WTC11 (cell line): ENCODE data around the gene SELENOS. TPM values are rescaled to one million over a fixed set of nuclear protein-coding genes. Genes with fewer than 3 reads are reported as not detected.

ENCODE experiments used
- ATF1 ChIP-seq: sonication (generic); formaldehyde crosslinking; IDR thresholded peaks from 2 replicates; pipeline ENCODE4 v1.8.1; 2023; ENCODE audit warnings: mild to moderate bottlenecking, moderate library complexity, missing genetic modification reagents
- CBFB ChIP-seq: sonication (generic); formaldehyde crosslinking; IDR thresholded peaks from 2 replicates; pipeline ENCODE4 v1.8.1; 2022; ENCODE audit warnings: mild to moderate bottlenecking, low read depth, missing genetic modification reagents
- CREB1 ChIP-seq: sonication (generic); formaldehyde crosslinking; IDR thresholded peaks from 2 replicates; pipeline ENCODE4 v1.8.0; 2023; ENCODE audit warnings: mild to moderate bottlenecking, missing genetic modification reagents
- EMX1 ChIP-seq: fragments of 250-450 bp; sonication (Bioruptor Pico); IDR thresholded peaks from 2 replicates; pipeline ENCODE4 v1.8.0; 2021; ENCODE audit warnings: mild to moderate bottlenecking
- GABPB1 ChIP-seq: sonication (generic); formaldehyde crosslinking; IDR thresholded peaks from 2 replicates; pipeline ENCODE4 v1.8.1; 2023; ENCODE audit warnings: mild to moderate bottlenecking, missing genetic modification reagents
- GTF2I ChIP-seq: fragments of 250-450 bp; sonication (Bioruptor Pico); conservative IDR thresholded peaks from 2 replicates; pipeline ENCODE4 v1.4.0; 2021; ENCODE audit warnings: mild to moderate bottlenecking
- HMGA2 ChIP-seq: fragments of 250-450 bp; sonication (Bioruptor Pico); IDR thresholded peaks from 2 replicates; pipeline ENCODE4 v1.4.0; 2021; ENCODE audit warnings: mild to moderate bottlenecking, moderate library complexity
- NFYB ChIP-seq: sonication (generic); formaldehyde crosslinking; conservative IDR thresholded peaks from 2 replicates; pipeline ENCODE4 v1.8.0; 2022; ENCODE audit warnings: low read depth, missing genetic modification reagents
- NR1H2 ChIP-seq: sonication (generic); formaldehyde crosslinking; IDR thresholded peaks from 2 replicates; pipeline ENCODE4 v1.9.0; 2021; ENCODE audit warnings: mild to moderate bottlenecking, moderate library complexity, missing genetic modification reagents
- NR2C2 ChIP-seq: sonication (generic); formaldehyde crosslinking; IDR thresholded peaks from 2 replicates; pipeline ENCODE4 v1.8.0; 2022; ENCODE audit warnings: mild to moderate bottlenecking, missing genetic modification reagents
- SMAD3 ChIP-seq: sonication (generic); formaldehyde crosslinking; IDR thresholded peaks from 2 replicates; pipeline ENCODE4 v1.8.0; 2022; ENCODE audit warnings: missing genetic modification reagents, mild to moderate bottlenecking, borderline replicate concordance
- SMAD4 ChIP-seq: sonication (generic); formaldehyde crosslinking; IDR thresholded peaks from 2 replicates; pipeline ENCODE4 v1.8.0; 2022; ENCODE audit warnings: mild to moderate bottlenecking, missing genetic modification reagents
- ZNF121 ChIP-seq: sonication (generic); formaldehyde crosslinking; IDR thresholded peaks from 2 replicates; pipeline ENCODE4 v1.8.0; 2023; ENCODE audit warnings: missing genetic modification reagents
- ZNF219 ChIP-seq: sonication (generic); formaldehyde crosslinking; IDR thresholded peaks from 2 replicates; pipeline ENCODE4 v1.8.0; 2023; ENCODE audit warnings: missing genetic modification reagents, mild to moderate bottlenecking, borderline replicate concordance
- ZNF232 ChIP-seq: sonication (generic); formaldehyde crosslinking; IDR thresholded peaks from 2 replicates; pipeline ENCODE4 v1.8.0; 2022; ENCODE audit warnings: mild to moderate bottlenecking, missing genetic modification reagents
- ZNF416 ChIP-seq: fragments of 250-450 bp; sonication (Bioruptor Pico); IDR thresholded peaks from 2 replicates; pipeline ENCODE4 v1.9.0; 2021; ENCODE audit warnings: mild to moderate bottlenecking, inconsistent platforms
- ZNF423 ChIP-seq: fragments of 250-450 bp; sonication (Bioruptor Pico); IDR thresholded peaks from 2 replicates; pipeline ENCODE4 v2.1.2; 2022; ENCODE audit warnings: mild to moderate bottlenecking, moderate library complexity
- total RNA-seq: library from RNA; stranded (reverse); gene quantifications from 3 replicates; pipeline ENCODE4 v1.2.3, GENCODE V29; 2021
- TF ChIP-seq, protein P1 (sequence below): sonication (generic); formaldehyde crosslinking; IDR thresholded peaks from 2 replicates; pipeline ENCODE4 v1.8.1; 2022; ENCODE audit warnings: mild to moderate bottlenecking, missing genetic modification reagents, moderate library complexity, borderline replicate concordance
- TF ChIP-seq, protein P2 (sequence below): sonication (generic); formaldehyde crosslinking; IDR thresholded peaks from 2 replicates; pipeline ENCODE4 v1.8.0; 2023; ENCODE audit warnings: mild to moderate bottlenecking, missing genetic modification reagents
- TF ChIP-seq, protein P3 (sequence below): sonication (generic); formaldehyde crosslinking; IDR thresholded peaks from 2 replicates; pipeline ENCODE4 v1.8.1; 2022; ENCODE audit warnings: low read depth, mild to moderate bottlenecking, moderate library complexity, missing genetic modification reagents, borderline replicate concordance
- TF ChIP-seq, protein P4 (sequence below): fragments of 250-450 bp; sonication (Bioruptor Pico); IDR thresholded peaks from 2 replicates; pipeline ENCODE4 v2.1.2; 2022; ENCODE audit warnings: mild to moderate bottlenecking, moderate library complexity
- TF ChIP-seq, protein P5 (sequence below): sonication (generic); formaldehyde crosslinking; IDR thresholded peaks from 2 replicates; pipeline ENCODE4 v1.8.1; 2023; ENCODE audit warnings: mild to moderate bottlenecking, missing genetic modification reagents
- TF ChIP-seq, protein P6 (sequence below): sonication (generic); formaldehyde crosslinking; IDR thresholded peaks from 2 replicates; pipeline ENCODE4 v1.8.1; 2023; ENCODE audit warnings: mild to moderate bottlenecking, missing genetic modification reagents, moderate library complexity
- TF ChIP-seq, protein P7 (sequence below): sonication (generic); formaldehyde crosslinking; IDR thresholded peaks from 2 replicates; pipeline ENCODE4 v1.8.1; 2023; ENCODE audit warnings: mild to moderate bottlenecking, missing genetic modification reagents
- TF ChIP-seq, protein P8 (sequence below): sonication (generic); formaldehyde crosslinking; IDR thresholded peaks from 2 replicates; pipeline ENCODE4 v1.8.1; 2023; ENCODE audit warnings: mild to moderate bottlenecking, missing genetic modification reagents, moderate library complexity
- TF ChIP-seq, protein P9 (sequence below): sonication (generic); formaldehyde crosslinking; IDR thresholded peaks from 2 replicates; pipeline ENCODE4 v1.8.0; 2023; ENCODE audit warnings: missing genetic modification reagents

The SELENOS gene
- total RNA-seq, 1 experiment from 2014 or later, result 43.8 TPM

DNA sequence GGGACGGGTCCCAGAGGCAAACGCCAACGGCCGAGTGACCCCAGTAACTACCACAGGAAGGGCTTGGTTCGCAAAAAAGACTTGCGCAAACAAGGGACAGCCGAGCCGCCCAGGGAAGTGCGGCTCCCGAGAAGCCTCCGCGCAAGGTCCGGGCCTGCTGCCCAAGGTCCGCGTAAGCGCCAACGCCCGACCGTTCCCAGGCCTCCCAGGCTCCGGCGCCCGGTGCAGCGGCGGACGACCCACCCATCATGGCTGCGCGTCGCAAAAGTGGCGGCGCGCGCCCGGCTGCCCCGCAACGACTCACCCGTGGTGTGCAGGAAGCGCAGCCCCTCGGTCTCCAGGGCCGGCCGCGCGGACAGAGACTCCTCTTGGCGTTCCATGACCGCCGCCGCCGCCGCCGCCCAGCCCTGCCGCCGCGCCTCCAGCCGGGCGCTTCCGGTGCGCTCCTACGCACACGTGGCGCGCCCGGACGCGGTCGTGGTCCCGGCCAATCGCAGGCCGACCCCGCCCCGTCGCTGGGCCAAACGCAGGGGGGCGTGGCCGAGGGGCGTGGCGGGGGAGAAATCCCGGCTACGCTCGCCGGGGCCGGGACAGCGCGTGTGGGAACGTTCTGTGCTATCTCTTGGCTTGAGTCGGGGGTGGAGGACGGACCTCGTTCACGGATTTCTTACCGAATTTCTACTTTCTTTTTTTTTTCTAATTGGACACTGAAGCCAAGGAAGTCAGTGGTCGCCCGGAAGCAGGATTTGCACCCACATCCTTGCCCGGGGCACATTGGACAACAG is at the start of gene SELENOS (continued):
- TF ChIP-seq, protein P1, sequence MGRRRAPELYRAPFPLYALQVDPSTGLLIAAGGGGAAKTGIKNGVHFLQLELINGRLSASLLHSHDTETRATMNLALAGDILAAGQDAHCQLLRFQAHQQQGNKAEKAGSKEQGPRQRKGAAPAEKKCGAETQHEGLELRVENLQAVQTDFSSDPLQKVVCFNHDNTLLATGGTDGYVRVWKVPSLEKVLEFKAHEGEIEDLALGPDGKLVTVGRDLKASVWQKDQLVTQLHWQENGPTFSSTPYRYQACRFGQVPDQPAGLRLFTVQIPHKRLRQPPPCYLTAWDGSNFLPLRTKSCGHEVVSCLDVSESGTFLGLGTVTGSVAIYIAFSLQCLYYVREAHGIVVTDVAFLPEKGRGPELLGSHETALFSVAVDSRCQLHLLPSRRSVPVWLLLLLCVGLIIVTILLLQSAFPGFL (CRISPR knock-in tag), result no peak
- TF ChIP-seq, protein P2, sequence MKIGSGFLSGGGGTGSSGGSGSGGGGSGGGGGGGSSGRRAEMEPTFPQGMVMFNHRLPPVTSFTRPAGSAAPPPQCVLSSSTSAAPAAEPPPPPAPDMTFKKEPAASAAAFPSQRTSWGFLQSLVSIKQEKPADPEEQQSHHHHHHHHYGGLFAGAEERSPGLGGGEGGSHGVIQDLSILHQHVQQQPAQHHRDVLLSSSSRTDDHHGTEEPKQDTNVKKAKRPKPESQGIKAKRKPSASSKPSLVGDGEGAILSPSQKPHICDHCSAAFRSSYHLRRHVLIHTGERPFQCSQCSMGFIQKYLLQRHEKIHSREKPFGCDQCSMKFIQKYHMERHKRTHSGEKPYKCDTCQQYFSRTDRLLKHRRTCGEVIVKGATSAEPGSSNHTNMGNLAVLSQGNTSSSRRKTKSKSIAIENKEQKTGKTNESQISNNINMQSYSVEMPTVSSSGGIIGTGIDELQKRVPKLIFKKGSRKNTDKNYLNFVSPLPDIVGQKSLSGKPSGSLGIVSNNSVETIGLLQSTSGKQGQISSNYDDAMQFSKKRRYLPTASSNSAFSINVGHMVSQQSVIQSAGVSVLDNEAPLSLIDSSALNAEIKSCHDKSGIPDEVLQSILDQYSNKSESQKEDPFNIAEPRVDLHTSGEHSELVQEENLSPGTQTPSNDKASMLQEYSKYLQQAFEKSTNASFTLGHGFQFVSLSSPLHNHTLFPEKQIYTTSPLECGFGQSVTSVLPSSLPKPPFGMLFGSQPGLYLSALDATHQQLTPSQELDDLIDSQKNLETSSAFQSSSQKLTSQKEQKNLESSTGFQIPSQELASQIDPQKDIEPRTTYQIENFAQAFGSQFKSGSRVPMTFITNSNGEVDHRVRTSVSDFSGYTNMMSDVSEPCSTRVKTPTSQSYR, result no peak
- TF ChIP-seq, protein P3, sequence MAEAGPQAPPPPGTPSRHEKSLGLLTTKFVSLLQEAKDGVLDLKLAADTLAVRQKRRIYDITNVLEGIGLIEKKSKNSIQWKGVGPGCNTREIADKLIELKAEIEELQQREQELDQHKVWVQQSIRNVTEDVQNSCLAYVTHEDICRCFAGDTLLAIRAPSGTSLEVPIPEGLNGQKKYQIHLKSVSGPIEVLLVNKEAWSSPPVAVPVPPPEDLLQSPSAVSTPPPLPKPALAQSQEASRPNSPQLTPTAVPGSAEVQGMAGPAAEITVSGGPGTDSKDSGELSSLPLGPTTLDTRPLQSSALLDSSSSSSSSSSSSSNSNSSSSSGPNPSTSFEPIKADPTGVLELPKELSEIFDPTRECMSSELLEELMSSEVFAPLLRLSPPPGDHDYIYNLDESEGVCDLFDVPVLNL, result no peak
- no peak for TF ChIP-seq ZNF219
- TF ChIP-seq ZNF416 (CRISPR knock-in tag), result peak; percentile 15; the same call in 1 of the 2 replicates
- TF ChIP-seq GABPB1 (CRISPR knock-in tag), result no peak; the same call in 1 of the 2 replicates
- TF ChIP-seq, protein P4, sequence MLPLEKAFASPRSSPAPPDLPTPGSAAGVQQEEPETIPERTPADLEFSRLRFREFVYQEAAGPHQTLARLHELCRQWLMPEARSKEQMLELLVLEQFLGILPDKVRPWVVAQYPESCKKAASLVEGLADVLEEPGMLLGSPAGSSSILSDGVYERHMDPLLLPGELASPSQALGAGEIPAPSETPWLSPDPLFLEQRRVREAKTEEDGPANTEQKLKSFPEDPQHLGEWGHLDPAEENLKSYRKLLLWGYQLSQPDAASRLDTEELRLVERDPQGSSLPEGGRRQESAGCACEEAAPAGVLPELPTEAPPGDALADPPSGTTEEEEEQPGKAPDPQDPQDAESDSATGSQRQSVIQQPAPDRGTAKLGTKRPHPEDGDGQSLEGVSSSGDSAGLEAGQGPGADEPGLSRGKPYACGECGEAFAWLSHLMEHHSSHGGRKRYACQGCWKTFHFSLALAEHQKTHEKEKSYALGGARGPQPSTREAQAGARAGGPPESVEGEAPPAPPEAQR (CRISPR knock-in tag), result no peak
- TF ChIP-seq SMAD4 (CRISPR knock-in tag), result no peak
- no peak for TF ChIP-seq ZNF121 (CRISPR knock-in tag)
- TF ChIP-seq, protein P5, sequence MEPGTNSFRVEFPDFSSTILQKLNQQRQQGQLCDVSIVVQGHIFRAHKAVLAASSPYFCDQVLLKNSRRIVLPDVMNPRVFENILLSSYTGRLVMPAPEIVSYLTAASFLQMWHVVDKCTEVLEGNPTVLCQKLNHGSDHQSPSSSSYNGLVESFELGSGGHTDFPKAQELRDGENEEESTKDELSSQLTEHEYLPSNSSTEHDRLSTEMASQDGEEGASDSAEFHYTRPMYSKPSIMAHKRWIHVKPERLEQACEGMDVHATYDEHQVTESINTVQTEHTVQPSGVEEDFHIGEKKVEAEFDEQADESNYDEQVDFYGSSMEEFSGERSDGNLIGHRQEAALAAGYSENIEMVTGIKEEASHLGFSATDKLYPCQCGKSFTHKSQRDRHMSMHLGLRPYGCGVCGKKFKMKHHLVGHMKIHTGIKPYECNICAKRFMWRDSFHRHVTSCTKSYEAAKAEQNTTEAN (CRISPR knock-in tag), result no peak
- peak; percentile 74 for TF ChIP-seq NFYB (CRISPR knock-in tag)
- TF ChIP-seq NR2C2 (CRISPR knock-in tag), result no peak
- no peak for TF ChIP-seq GTF2I (CRISPR knock-in tag)
- no peak for TF ChIP-seq ZNF423 (CRISPR knock-in tag)
- TF ChIP-seq, protein P6, sequence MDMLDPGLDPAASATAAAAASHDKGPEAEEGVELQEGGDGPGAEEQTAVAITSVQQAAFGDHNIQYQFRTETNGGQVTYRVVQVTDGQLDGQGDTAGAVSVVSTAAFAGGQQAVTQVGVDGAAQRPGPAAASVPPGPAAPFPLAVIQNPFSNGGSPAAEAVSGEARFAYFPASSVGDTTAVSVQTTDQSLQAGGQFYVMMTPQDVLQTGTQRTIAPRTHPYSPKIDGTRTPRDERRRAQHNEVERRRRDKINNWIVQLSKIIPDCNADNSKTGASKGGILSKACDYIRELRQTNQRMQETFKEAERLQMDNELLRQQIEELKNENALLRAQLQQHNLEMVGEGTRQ (CRISPR knock-in tag), result peak; percentile 86
- TF ChIP-seq NR1H2 (CRISPR knock-in tag), result no peak
- TF ChIP-seq, protein P7, sequence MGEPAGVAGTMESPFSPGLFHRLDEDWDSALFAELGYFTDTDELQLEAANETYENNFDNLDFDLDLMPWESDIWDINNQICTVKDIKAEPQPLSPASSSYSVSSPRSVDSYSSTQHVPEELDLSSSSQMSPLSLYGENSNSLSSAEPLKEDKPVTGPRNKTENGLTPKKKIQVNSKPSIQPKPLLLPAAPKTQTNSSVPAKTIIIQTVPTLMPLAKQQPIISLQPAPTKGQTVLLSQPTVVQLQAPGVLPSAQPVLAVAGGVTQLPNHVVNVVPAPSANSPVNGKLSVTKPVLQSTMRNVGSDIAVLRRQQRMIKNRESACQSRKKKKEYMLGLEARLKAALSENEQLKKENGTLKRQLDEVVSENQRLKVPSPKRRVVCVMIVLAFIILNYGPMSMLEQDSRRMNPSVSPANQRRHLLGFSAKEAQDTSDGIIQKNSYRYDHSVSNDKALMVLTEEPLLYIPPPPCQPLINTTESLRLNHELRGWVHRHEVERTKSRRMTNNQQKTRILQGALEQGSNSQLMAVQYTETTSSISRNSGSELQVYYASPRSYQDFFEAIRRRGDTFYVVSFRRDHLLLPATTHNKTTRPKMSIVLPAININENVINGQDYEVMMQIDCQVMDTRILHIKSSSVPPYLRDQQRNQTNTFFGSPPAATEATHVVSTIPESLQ, result no peak
- TF ChIP-seq SMAD3, result no peak; the same call in 1 of the 2 replicates
- TF ChIP-seq ATF1 (CRISPR knock-in tag), result no peak; the same call in 1 of the 2 replicates
- TF ChIP-seq, protein P8, sequence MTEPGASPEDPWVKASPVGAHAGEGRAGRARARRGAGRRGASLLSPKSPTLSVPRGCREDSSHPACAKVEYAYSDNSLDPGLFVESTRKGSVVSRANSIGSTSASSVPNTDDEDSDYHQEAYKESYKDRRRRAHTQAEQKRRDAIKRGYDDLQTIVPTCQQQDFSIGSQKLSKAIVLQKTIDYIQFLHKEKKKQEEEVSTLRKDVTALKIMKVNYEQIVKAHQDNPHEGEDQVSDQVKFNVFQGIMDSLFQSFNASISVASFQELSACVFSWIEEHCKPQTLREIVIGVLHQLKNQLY (CRISPR knock-in tag), result no peak
- TF ChIP-seq, protein P9, sequence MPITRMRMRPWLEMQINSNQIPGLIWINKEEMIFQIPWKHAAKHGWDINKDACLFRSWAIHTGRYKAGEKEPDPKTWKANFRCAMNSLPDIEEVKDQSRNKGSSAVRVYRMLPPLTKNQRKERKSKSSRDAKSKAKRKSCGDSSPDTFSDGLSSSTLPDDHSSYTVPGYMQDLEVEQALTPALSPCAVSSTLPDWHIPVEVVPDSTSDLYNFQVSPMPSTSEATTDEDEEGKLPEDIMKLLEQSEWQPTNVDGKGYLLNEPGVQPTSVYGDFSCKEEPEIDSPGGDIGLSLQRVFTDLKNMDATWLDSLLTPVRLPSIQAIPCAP (CRISPR knock-in tag), result no peak
- TF ChIP-seq ZNF232 (CRISPR knock-in tag), result no peak
- no peak for TF ChIP-seq EMX1 (CRISPR knock-in tag)
- TF ChIP-seq CBFB, result no peak; the same call in 1 of the 2 replicates
- no peak for TF ChIP-seq CREB1 (CRISPR knock-in tag)
- TF ChIP-seq HMGA2 (CRISPR knock-in tag), result no peak
